DMS153 treated with DMSO at 0.1 percent for 48 hours (cell line): Measurements from ENCODE around the gene CCDC86.

Source experiments
- DNase-seq: peaks from one replicate; lab custom pipeline; 2025; ENCODE audit not compliant: unreplicated experiment; lab: John Stamatoyannopoulos, UW

The CCDC86 gene

GRCh38 chr11:60831143-60831500, 10.8 kb upstream of the CCDC86 start:
- peak; percentile 87 for DNase-seq

- DNase-seq = no peak
Observed at GRCh38 chr11:60831501-60832079, 10.3 kb upstream of the CCDC86 start.

GRCh38 chr11:60834742-60835533, 7.0 kb upstream of the CCDC86 start:
- DNase-seq = no peak

- DNase-seq = no peak
Observed at GRCh38 chr11:60835534-60835846, 6.4 kb upstream of the CCDC86 start.

GRCh38 chr11:60836866-60837515, 4.9 kb upstream of the CCDC86 start:
- no peak for DNase-seq

- no peak for DNase-seq
Observed at GRCh38 chr11:60838132-60838531, 3.8 kb upstream of the CCDC86 start.

- no peak for DNase-seq
Observed at GRCh38 chr11:60840470-60841430, 1.2 kb upstream of the CCDC86 start.

GRCh38 chr11:60842668-60843600, 1.0 kb downstream of the CCDC86 start:
- DNase-seq = no peak

GRCh38 chr11:60844045-60844869, 2.3 kb downstream of the CCDC86 start:
- DNase-seq = no peak

GRCh38 chr11:60844870-60845221, 2.9 kb downstream of the CCDC86 start:
- DNase-seq = no peak

- DNase-seq = no peak
Observed at GRCh38 chr11:60845338-60845737, 3.4 kb downstream of the CCDC86 start.

GRCh38 chr11:60847281-60847680, 5.4 kb downstream of the CCDC86 start:
- DNase-seq = no peak

- DNase-seq = no peak
Observed at GRCh38 chr11:60847896-60848295, 6.0 kb downstream of the CCDC86 start.

- DNase-seq = no peak
Observed at GRCh38 chr11:60848714-60849151, 6.8 kb downstream of the CCDC86 start.

- DNase-seq = no peak
Observed at GRCh38 chr11:60849641-60850520, 8.0 kb downstream of the CCDC86 start.

GRCh38 chr11:60851327-60852104, 9.6 kb downstream of the CCDC86 start:
- DNase-seq = no peak

GRCh38 chr11:60852117-60852981, 10.4 kb downstream of the CCDC86 start:
- no peak for DNase-seq
